Kidney epithelial cell (primary cell): ENCODE data around the gene GDPD5. TPM values are rescaled to one million over a fixed set of nuclear protein-coding genes. Genes with fewer than 3 reads are reported as not detected.

Source experiments
- DNase-seq: peaks from one replicate; pipeline ENCODE4 v3.0.0-alpha.2; 2010; ENCODE audit warnings: low read depth
- H3K27me3 ChIP-seq: 2 replicates; pipeline ENCODE4 v1.6.0; 2011; ENCODE audit warnings: low read length; ENCODE audit not compliant: control insufficient read depth, insufficient read depth
- H3K36me3 ChIP-seq: 2 replicates; pipeline ENCODE4 v1.5.1; 2011; ENCODE audit warnings: low read length; ENCODE audit not compliant: control insufficient read depth, insufficient read depth
- H3K4me3 ChIP-seq: 2 replicates; pipeline ENCODE4 v1.5.1; 2011; ENCODE audit warnings: low read depth, mild to moderate bottlenecking, control low read depth, low read length
- total RNA-seq: library from RNA; depleted of rRNA; stranded (reverse); fragments of >200 nt; gene quantifications from 2 replicates; pipeline ENCODE4 v1.2.3, GENCODE V29; 2015
- TF ChIP-seq, protein P1 (sequence below): IDR thresholded peaks from 2 replicates; pipeline ENCODE4 v1.5.1; 2011; ENCODE audit warnings: mild to moderate bottlenecking, moderate library complexity, low read length, control low read depth, inconsistent platforms; ENCODE audit not compliant: insufficient read depth, poor library complexity, severe bottlenecking

GDPD5 gene
- total RNA-seq, 1 donor from 2014 or later: 12.7 TPM

GRCh38 chr11:75389276-75389605 lies 136.5 kb downstream of the GDPD5 start:
- TF ChIP-seq, protein P1, sequence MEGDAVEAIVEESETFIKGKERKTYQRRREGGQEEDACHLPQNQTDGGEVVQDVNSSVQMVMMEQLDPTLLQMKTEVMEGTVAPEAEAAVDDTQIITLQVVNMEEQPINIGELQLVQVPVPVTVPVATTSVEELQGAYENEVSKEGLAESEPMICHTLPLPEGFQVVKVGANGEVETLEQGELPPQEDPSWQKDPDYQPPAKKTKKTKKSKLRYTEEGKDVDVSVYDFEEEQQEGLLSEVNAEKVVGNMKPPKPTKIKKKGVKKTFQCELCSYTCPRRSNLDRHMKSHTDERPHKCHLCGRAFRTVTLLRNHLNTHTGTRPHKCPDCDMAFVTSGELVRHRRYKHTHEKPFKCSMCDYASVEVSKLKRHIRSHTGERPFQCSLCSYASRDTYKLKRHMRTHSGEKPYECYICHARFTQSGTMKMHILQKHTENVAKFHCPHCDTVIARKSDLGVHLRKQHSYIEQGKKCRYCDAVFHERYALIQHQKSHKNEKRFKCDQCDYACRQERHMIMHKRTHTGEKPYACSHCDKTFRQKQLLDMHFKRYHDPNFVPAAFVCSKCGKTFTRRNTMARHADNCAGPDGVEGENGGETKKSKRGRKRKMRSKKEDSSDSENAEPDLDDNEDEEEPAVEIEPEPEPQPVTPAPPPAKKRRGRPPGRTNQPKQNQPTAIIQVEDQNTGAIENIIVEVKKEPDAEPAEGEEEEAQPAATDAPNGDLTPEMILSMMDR: no peak
- H3K36me3 ChIP-seq: no peaks in the 10 kb centered on the region
- H3K4me3 ChIP-seq: no peak overlapping the region
- no peak for DNase-seq
- no peaks in the 10 kb centered on the region for H3K27me3 ChIP-seq

DNA sequence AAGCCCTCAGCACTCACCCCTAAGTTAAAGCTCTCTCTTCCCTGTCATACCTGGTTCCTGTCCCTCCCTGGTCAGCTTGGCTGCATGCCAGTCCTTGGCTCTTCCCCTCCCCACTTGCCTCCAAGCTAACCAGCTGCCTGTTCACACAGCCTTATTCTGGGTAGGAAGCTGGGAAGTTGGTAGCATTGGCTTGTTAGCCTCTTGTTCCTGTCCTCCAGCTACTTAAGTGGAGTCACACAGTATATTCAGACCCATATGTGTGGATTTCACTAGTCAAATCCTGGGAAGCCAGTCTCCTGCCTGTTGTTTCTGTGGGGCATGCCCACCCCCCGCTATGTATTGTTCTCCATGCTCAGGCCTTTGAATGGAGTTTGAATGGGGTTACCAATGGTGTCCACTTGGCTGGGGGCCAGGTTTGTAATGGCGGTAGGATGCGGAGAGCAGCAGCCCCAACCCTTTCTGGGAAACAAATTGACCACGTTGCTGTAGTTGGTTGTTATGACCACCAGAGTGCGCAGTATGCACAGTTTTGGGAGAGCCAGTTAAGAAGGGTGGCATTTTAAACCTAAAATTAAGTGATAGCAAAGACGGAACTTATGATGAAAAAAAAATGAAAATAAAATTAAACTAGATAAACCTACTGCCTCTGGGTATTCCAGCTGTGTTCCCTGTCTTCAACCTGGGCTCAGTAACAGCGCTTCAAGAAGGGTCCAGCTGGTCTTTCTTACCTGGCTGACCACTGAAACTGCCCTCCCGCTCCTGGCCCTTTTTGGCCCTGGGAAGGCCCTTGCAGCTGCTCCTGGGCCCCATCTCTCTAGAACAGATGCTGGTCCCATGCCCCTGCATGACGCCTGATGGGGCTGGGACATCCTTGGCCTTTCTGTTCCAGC lies 137.1 kb downstream of the GDPD5 start:
- TF ChIP-seq, protein P1: peak; percentile 77
- Histone ChIP-seq H3K27me3 (no peaks in the 10 kb centered on the region), H3K36me3 (no peaks in the 10 kb centered on the region), H3K4me3 (no peak overlapping the region)
- no peak for DNase-seq

DNA sequence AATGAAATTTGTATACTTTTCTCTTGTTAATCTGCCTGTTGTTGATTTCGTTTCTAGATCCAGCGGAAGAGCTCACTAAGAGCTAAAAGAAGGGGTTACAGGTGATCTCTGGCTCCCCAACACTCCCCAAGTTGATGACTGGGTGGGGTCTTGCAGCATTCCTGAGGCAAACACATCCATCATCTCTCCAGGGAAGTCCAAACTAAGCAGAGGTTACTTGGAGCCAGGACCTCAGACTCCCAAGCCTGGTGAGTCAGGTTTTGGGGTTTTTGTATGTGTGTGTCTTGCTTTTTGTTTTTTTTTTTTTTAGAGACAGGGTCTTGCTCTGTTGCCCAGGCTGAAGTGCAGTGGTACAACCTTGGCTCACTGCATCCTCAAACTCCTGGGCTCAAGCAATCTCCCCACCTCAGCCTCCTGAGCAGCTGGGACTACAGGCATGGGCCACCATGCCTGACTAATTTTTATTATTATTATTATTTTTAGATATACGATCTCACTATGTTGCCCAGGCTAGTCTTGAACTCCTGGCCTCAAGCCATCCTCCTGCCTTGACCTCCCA lies 137.9 kb downstream of the GDPD5 start:
- Histone ChIP-seq H3K4me3 (no peak overlapping the region), H3K36me3 (no peaks in the 10 kb centered on the region), H3K27me3 (no peaks in the 10 kb centered on the region)
- TF ChIP-seq, protein P1: no peak
- DNase-seq: no peak

DNA sequence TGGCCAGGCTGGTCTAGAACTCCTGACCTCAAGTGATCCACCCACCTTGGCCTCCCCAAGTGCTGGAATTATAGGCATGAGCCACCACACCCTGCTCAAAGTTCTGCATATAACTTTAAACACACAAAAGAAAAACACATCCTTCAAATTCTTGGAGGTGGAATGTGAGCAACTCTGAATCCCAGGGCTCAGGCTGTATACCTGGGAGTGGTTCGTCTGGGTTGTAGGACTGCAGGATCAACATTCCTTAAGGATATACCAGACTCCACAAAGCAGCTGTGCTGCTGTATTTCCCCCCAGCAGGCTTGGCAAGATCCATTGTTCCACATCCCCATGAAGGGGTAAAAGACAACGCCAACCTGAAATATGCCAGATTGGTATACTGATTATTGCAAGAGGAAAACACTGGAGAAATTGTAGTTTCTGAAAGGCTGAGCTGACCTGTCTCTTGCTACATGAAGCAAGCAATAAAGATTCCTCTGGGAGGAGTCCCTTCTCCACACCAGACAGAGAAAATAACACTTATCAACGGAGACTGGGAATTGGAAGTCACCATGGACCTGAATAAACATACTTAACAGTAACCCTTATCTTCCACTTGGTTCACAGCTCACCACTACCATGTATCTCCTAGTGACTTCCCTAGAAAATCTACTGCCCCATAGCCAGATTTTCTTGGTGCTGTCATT lies 138.7 kb downstream of the GDPD5 start:
- TF ChIP-seq, protein P1: no peak
- DNase-seq: no peak

More for the DNA sequence above, 138.7 kb downstream of the GDPD5 start:
- Histone ChIP-seq H3K4me3 (no peak overlapping the region), H3K27me3 (no peaks in the 10 kb centered on the region), H3K36me3 (no peaks in the 10 kb centered on the region)

Other genes starting within 250 kb of the GDPD5 start
- gene ARRB1, start 174.3 kb downstream of the GDPD5 start, total RNA-seq: 8.8 and 24.3 TPM in 2 replicates
- 2,045 and 2,896 TPM in 2 replicates for gene RPS3, start 126.4 kb downstream of the GDPD5 start, total RNA-seq
- 1.5 and 6.8 TPM in 2 replicates for gene KLHL35, start 92.7 kb downstream of the GDPD5 start, total RNA-seq
- gene SERPINH1, start 36.3 kb upstream of the GDPD5 start, total RNA-seq: 466 and 467 TPM in 2 replicates
- gene MAP6, start 143.1 kb upstream of the GDPD5 start, total RNA-seq: 3.3 and 5.7 TPM in 2 replicates
- not detected in 2 replicates for gene MOGAT2, start 191.9 kb upstream of the GDPD5 start, total RNA-seq
- 2.7 and 2.9 TPM in 2 replicates for gene DGAT2, start 242.8 kb upstream of the GDPD5 start, total RNA-seq